Left hindlimb (tissue), 1 donor: Measurements from ENCODE around the gene R3HDM4.
"Not testable (repeated sequence)": the region's sequence is repeated elsewhere in the genome, so short reads cannot be mapped to it uniquely, and the experiment has no call there.

Experiments used
- DNase-seq: peaks from one replicate; pipeline ENCODE4 v3.0.0-alpha.2; 2018

R3HDM4 gene

DNA sequence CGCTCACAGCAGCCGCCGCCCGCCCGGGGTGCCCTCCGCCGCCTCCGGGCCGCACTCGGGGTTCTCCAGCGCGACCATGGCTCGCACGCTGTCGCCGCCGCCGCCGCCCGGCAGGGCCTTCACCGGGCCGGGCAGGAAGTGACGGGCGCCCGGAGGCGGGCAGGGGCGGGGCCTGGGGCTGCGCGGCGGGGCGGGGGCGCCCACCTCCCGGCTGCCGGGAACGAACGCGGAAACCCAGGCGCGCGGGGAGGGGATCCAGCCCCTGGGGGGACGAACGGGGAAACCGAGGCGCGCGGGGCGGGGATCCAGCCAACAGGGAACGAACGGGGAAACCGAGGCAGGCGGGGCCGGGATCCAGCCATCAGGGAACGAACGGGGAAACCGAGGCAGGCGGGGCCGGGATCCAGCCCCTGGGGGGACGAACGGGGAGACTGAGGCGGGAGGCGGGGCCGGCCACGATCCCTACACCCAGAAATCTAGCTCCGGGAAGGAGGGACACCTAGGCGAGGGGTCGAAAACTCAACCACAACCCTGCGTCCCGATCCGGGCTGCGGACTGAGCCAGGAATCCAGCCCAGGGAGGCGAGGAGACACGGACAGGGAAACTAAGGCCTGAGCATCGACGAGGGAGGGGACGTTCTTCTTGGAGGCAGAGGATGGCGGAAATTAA is at the start of gene R3HDM4:
R3HDM4 (minus strand) TSS at position 140 of the 669 bp plus-strand sequence; CDS start at position 78, 62 bp downstream.
- peak; percentile 88 for DNase-seq

DNA sequence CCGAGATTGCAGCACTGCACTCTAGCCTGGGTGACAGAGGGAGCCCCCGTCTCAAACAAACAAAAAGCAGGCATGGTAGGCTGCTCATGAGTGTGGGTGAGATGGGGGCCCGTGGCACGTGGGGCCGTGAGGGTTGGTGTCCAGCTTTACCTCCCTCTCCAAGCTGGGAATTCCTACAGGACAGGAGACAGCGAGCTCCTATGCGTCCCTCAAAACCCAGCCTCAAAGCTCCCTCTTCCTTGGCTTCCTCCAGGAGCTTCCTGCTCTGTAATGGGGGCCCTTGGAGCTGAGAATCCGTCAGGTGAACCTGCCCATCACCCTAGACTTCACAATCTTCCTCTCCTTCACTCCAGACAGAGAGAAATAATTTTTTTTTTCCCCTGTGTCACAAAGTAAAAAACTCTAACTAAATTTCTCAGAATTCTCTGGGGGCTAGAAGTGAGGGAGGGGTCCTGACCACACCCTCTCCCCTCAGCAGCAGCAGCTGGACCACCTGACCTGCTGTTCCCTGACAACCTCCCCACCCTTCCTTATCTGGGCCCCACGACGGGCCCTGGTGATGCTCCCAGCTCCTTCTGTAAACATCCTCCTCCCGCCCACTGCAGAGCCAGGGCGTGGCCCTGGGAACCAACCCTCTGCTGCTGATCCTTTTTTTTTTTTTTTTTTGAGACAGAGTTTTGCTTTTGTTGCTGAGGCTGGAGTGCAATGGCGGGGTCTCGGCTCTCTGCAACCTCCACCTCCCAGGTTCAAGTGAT is 49.0 kb upstream of the R3HDM4 start:
- DNase-seq = no peak

DNA sequence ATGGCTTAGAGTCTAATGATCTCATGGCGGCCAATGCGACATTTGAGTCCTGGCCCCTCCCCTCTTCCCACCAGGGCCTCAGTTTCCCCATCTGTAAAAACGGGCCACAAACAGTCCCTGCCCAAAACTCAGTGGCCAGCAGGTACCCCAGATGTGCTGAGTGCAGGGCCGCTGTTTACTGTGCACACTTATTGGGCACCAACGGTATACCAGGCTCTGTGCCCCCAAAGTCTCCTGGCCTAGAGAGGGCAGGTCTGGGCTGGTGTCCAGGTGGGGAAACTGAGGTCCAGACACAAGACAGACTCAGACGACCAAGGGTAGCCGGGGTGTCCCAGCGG is 47.6 kb upstream of the R3HDM4 start:
- DNase-seq = no peak

DNA sequence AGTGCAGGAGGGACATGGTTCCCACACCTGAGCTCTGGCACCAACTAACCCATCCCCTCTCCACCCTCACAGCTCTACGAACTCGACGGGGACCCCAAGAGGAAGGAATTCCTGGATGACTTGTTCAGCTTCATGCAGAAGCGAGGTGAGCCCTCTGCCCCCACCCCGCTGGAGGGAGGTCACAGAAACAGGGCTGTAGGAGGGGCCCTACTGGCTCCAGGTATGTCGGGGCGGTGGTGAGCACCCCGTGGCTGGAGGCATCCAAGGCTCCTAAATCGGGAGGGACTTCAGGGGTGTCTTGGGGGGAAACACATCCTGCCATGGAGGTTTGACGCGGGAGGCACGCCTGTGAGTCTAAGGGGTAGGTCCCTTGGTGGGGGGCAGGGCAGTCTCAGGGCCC is 47.0 kb upstream of the R3HDM4 start:
- DNase-seq = no peak

DNA sequence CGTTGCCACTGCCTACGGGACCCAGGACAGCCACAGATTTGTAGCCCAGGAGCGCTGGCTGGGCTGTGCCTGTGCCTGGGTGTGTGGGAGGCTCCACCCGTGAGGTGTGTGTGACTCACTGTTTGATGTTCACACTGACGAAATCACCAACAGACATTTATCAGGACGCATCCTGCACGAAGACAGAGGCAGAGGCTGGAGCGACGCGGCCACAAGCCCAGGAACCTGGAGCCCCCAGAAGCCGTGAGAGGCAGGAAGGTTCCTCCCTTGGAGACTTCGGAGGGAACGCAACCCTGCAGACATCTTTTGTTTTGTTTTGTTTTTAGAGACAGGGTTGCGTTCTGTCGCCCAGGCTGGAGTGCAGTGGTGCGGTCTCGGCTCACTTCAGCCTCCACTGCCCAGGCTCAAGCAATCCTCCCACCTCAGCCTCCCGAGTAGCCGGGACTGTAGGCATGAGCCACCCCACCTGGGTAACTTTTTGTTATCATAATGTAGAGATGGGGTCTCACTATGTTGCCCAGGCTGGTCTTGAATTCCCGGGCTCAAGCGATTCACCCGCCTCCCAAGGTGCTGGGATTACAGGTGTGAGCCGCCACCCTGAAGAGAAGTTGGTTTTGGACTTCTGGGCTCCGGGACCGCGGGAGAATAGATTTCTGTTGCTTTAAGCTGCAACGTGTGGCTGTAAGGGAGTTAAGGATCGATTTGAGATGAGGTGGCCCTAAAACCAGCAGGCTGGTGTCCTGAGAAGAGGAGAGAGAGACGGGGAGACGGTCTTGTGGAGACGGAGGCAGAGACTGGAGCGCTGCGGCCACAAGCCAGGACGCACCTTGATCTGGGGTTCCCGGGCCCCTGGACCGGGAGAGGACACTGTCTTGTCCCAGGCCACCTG is 46.2 kb upstream of the R3HDM4 start:
- DNase-seq = no peak

DNA sequence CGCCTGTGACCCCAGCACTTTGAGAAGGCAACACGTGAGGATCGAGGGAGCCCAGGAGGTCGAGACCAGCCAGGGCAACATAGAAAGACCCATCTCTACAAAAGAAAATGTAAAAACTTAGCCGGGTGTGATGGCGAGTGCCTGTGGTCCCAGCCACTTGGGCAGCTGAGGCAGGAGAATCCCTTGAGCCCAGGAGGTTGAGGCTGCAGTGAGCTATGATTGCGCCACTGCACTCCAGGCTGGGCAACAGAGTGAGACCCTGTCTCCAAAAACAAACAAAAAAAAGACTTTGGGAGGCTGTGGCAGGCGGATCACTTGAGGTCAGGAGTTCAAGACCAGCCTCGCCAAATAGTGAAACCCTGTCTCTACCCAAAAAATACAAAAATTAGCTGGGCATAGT is 44.6 kb upstream of the R3HDM4 start:
- DNase-seq = not testable (repeated sequence)

DNA sequence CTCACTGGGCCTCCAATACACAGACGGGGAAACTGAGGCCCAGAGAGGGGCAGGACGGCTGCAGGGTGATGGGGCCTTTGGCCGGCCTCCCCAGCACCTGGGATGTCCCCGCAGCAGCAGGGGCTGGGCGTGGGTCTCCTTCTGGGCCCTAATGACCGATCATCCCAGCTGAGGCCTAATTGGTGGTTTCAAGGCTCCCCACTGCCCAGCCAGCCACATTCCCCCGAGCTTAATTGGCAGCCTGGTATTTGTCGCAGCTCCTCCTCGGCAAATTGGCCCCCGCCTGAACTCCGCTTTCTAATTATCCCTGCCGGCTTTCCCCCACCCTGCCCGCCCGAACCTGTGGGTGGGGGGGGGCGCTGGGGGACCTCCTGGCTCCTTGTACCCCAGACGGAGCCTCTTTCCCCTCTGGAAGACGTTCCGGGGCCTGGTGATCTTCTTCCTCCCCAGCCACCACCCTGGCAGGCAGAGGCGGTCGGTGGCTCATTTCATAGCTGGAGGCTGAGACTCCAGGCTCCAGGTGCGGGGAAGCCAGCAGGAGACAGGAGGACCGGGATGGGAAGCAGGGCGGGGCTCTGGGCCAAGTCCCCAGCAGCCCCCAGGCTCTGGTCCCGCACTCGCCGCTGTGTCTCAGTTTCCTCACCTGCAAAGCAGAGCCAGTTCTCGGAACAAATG is 43.9 kb upstream of the R3HDM4 start:
- no peak for DNase-seq

DNA sequence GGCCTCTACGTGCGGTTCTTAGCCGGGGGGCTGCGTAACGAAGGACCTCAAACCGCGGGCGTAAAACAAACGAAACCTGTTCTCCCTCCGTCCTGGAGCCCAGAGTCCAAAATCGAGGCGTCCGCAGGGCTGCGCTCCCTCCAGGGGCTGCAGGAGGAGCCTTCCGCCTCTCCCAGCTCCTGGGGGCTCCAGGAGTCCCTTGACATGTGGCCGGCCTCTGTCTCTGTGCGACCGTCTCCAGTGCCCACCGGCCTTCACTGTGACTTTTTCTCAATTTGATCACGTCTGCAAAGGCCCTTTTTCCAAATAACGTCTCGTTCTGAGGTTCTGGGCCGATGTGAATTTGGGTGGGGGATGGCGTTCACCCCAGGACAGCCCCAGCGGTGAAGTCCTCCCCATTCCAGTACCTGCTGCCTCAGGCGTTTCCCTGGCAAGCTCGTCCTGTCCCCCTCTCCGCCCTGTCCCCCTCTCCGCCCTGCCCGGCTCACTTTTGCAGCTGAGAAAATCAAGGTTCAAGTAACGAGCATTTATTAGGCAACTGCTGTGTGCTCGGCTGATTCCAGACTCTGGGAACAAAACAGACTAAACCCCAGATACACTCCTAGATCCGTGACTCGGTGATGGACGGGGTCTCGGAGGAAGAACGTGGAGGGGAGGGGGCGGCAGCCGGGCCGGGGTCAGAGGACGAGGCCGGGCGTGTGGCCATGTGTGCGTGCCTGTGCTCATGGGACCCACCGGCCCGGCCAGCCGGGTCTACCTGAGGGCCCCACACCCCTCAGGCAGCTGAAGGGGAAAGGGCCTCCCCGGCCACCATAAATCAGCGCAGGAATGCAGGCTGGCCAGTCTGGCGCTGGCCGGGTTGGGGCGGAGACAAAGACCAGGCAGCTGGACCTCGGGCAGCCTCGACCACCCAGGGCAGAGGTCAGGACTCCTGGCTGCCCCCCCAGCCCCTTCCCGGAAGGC is 43.1 kb upstream of the R3HDM4 start:
- no peak for DNase-seq

DNA sequence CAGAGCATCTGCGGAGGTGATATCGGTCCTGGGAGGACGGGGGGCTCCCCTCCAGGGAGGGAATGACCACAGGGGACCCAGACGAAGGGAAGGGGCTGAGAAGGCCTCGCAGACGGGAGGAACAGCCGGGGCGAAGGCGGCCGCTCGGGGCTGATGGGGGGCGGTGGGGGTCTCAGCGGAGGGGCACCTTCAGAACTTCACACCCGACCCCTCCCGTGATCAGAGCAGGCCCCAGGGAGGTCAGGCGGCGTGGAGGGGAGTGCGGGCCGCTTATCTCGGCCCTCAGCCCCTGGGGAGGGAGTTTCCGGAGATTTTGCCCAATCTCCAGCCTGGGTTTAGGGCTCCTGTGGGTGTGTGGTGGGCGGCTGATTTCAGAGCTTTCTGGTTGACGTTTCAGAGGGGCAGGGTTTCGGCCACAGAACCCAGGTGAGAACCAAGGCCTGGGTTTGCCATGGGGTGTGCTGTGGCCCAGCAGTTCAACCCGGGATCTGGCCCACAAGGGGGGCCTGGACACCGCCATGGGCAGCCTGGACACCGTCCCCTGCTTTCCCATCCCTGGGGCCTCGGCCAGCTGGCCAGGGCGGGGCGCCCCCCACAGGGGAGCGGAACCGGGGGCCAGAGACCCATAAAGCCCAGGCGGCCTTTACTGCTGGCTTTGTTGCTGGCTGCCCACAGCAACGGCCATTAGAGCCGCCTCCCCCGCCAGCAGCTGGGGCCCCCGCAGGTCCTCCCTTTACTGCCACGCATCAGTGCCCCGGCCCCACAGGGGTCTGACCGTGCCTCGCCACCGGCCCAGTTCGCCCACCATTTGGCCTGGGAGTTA is 41.9 kb upstream of the R3HDM4 start:
- no peak for DNase-seq

DNA sequence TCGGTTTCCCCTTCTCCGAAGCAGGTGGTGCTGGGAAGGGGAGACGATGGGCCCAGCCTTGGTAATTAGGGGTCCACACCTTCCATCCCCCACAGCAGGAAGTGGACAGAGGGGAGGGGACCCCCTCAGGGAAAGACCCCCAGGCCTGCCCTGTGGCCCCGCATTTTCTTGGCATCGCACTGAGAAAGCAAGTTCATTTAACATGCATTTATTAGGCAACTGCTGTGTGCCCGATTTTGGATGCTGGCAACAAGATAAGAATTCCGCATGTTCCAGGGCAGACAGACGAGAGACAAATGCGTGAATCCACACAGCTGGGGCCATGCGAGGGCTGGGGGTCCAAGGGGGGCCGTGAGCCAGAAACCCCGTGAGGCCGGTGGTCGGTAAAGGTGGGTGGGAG is 41.3 kb upstream of the R3HDM4 start:
- DNase-seq = no peak

DNA sequence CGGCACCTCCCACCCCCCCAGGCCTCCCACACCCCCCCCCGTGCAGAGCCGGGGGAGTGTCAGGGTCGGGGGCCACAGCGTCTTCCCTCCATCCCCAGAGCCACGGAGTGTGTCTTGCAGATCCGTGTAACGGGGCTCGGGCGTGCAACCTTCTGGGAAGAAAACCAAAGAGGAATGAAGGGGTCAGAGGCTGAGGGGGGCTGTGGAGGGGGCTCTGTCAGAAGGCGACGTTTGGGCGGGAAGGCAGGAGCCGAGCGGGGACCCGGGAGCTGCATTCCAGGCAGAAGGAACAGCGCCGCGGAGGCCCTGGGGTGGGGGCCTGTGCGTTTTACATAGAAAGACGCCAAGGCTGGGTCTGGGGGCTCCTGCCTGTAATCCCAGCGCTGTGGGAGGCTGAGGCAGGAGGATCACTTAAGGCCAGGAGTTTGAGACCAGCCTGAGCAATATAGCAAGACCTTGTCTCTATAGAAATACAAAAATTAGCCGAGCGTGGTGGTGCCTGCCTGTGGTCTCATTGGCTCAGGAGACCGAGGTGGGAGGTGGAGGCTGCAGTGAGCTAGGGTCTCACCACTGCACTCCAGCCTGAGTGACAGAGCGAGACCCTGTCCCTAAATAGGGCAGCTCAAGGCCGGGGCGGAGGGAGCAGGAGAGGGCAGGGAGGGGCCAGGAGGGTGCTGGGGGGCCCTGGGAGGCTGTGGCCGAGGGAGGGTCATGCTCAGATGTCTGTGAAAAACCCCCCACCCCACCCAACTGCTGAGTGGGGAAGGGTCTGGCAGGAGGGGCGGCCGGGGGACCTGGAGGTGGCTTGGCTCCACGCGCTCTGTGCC is 40.6 kb upstream of the R3HDM4 start:
- no peak for DNase-seq

DNA sequence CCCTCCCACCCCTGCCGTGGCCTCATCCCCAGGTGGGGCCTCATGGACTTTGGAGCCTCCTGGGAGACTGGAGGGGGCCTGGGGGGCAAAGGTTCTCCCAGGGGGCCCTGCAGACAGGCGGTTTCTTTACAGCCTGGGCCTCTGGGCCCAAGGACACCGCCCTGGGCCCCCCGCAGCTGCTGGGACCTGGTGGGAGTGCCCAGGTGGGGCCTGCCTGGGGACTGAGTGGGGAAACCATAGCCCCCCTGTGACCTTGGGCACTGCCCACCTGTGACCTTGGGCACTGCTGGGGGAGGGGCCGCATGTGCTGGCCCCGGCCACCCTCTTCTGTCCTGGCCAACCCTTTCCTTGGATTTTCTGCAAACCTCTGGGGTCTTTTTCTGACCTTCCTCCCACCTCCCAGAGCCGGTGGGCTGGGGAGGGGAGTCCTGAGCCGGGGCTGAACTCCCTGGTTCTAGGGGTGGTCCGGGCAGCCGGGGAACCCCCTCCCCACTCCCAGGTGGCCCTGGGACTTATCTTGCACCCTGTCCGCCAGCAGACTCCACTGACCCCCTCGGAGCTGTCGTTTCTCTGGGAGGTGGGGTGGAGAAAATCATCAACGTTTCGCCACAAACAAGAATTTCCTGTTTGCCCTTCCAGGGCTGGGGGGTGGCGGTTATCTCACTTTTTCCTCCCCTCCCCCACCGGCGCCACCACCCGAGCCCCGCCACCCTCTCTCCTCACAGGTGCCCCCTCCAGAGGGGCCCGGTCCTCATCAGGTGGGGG is 39.8 kb upstream of the R3HDM4 start:
- no peak for DNase-seq

DNA sequence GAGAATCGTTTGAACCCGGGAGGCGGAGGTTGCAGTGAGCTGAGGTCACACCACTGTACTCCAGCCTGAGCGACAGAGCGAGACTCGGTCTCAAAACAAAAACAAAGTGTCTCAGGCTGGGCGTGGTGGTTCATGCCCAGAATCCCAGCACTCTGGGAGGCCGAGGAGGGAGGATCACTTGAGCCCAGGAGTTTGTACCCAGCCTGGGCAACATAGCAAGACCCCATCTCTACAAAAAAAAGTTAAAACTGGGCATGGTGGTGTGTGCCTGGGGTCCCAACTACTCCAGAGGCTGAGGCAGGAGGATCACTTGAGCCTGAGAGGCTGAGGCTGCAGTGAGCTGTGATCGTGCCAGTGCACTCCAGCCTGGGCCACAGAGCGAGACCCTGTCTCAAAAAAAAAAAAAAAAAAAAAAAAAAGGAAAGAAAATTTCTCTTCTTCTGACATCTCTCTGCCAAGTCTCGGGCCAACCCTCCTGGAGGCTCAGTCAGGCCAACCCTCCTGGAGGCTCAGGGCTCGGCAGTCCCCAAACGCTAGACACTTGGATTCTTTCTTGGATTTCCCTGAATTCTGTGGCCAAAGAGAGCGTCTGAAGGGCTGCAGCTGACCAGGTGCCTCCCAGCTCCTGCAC is 39.1 kb upstream of the R3HDM4 start:
- no peak for DNase-seq

DNA sequence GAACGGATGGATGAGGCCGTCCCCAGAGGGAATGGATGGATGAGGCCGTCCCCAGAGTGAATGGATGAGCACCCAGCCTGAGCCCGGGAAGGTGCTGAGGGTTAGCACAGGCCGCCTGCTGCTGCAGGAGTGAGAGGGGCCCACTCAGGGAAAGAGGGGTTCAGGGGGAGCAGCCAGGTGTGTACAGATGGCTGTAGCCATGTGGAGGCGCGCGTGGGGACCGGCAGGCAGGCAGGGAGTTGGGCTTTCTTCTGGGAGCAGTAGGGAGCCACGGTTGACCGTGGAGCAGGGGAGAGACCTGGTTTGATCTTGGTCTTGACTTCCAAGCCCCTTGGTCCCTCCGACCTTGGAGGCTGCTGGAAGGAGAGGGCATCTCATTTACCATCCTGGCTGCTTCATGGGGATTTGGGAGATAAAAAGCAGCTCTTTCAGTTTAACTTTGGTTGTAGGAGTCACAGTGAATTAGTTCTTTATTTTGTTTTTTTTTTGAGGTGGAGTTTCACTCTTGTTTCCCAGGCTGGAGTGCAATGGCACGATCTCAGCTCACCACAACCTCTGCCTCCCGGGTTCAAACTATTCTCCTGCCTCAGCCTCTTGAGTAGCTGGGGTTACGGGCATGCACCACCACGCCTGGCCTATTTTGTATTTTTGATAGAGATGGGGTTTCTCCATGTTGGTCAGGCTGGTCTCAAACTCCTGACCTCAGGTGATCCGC is 37.5 kb upstream of the R3HDM4 start:
- no peak for DNase-seq

DNA sequence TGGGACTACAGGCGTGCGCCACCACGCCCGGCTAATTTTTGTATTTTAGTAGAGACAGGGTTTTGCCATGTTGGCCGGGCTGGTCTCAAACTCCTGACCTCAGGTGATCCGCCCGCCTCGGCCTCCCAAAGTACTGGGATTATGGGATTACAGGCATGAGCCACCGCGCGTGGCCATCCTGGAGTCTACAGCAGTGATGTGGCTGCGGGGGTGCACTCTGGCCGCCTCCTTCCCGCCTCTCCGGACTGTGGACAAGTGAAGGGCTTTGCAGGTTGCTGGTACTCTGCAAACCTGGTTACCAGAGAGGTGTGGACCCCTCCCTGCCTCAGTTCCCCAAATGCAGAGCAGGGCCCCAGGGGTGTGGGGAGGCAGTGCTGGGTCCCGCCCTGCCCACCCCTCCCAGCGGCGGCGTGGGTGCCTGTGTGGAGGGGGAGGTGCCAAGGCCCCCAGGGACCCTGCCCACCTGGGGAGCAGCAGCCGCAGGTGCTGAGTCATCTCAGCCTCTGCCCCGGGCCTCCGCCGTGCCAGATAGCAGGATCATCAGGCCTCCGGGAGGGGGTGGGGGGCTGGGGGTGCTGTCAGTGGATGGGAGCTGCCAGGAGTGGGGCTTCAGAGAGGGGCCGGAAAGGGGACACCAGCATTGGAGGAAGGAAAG is 36.0 kb upstream of the R3HDM4 start:
- DNase-seq = peak; percentile 31

DNA sequence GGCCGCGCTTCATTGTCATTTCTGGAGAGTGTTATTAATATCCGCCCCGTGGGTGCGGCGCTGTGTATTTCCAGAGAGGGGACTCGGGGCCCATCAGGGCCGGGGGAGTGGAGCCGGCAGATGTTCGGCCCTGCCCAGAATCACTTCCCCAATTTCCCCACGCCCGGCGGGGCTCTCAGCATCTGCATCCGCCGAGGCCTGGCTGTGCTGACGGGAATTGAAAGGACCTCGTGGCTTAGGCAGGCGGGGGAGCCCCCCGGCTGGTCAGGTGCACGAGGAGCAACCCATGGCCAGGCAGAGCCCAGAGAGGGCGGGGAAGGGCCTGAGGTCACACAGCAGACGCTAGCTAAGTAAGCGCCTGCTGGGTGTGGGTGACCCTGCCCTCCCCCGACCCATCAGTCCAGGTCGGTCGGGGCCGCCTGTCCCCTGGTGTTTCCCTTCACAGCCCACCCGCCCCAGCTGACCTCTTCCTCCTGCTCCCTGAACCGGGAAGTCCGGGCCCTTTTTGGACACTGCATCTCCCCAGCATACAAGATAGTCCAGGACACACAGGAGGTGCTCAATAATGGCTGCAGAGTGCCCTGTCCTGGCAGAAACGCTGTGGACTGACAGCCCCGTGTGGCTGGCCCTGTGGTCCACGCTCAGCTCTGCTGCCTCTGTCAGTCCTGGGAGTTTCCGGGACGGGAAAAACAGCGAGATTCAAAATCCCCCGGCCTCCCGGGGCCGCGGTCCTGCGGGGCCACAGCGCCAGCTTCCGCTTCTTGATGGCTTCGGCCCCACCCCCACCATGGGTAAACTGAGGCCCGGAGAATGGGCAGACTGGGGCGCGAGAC is 34.9 kb upstream of the R3HDM4 start:
- DNase-seq = peak; percentile 68
